ENCODE measurements around the gene LRRC28.

The LRRC28 gene

DNA sequence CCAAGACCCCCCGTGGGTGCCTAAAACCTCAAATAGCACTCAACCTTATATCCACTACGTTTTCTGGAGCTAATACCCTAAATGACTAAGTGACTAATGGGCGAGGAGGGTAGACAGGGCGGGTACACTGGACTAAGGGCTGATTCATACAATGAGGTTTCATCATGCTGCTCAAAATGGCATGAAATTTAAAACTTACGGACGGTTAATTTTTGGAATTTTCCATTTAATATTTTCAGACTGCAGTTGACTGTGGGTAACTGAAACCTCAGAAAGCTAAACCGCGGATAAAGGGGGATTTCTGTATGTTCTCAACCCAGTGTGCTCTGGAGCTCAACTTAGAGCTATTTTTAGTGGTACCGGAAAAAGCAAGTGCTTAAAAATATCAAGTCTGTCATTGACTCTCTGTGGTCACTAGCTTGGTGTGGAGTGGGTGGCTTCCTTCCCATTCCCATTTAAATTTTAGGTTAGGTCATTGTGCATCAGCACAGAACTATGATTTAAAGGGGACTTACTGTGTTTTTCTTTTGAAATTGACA is 72.9 kb downstream of the LRRC28 start:
- H3K27me3 ChIP-seq (ENCODE audit: low read depth, low read length), result no peaks in the 10 kb centered on the region
- no peak overlapping the region for H3K4me3 ChIP-seq (ENCODE audit: low read length)
- no peak overlapping the region for H3K4me2 ChIP-seq (ENCODE audit: low read length)
- no peaks in the 10 kb centered on the region for H3K36me3 ChIP-seq (replicated peaks; ENCODE audit: low read depth, low read length)
- TF ChIP-seq, protein P1, sequence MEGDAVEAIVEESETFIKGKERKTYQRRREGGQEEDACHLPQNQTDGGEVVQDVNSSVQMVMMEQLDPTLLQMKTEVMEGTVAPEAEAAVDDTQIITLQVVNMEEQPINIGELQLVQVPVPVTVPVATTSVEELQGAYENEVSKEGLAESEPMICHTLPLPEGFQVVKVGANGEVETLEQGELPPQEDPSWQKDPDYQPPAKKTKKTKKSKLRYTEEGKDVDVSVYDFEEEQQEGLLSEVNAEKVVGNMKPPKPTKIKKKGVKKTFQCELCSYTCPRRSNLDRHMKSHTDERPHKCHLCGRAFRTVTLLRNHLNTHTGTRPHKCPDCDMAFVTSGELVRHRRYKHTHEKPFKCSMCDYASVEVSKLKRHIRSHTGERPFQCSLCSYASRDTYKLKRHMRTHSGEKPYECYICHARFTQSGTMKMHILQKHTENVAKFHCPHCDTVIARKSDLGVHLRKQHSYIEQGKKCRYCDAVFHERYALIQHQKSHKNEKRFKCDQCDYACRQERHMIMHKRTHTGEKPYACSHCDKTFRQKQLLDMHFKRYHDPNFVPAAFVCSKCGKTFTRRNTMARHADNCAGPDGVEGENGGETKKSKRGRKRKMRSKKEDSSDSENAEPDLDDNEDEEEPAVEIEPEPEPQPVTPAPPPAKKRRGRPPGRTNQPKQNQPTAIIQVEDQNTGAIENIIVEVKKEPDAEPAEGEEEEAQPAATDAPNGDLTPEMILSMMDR (IDR thresholded peaks at IDR 0.05; ENCODE audit: low read depth, low read length), result no peak
- no peak for TF ChIP-seq EZH2phosphoT487 (IDR thresholded peaks at IDR 0.05; ENCODE audit: low read depth)
- no peaks in the 10 kb centered on the region for H3K9me3 ChIP-seq (ENCODE audit: insufficient read depth, low read length)
- no peak overlapping the region for H3K27ac ChIP-seq (ENCODE audit: low read length)
- no peaks in the 10 kb centered on the region for H4K20me1 ChIP-seq (ENCODE audit: insufficient read depth, low read length)
- H3K9ac ChIP-seq (ENCODE audit: low read length), result no peak overlapping the region
- no peaks in the 10 kb centered on the region for H3K4me1 ChIP-seq (ENCODE audit: low read length)
- no peak overlapping the region for H2AFZ ChIP-seq (ENCODE audit: low read depth, low read length)
- H3K79me2 ChIP-seq (ENCODE audit: low read length), result no peaks in the 10 kb centered on the region

DNA sequence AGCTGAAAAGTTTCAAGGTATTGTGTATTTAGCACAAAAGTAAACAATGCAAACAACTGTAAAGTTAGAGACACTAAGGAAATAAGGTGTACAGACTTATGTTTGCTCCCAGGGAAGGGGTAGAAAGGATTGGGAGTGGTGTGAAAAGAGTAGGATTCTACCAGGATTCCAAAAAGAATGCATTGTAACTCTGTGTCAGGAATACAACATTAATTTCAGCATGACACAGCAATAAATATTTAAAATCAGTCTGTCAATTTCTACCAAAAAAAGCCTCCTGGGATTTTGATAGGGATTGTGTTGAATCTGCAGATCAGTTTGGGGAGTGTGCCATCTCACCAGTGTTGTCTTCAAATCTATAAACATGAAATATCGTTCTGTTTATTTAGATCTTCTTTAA is 73.4 kb downstream of the LRRC28 start:
- Histone ChIP-seq H3K27ac (ENCODE audit: low read length) (no peak overlapping the region), H3K9ac (ENCODE audit: low read length) (no peak overlapping the region), H3K27me3 (ENCODE audit: low read depth, low read length) (no peaks in the 10 kb centered on the region), H3K4me2 (ENCODE audit: low read length) (no peak overlapping the region), H2AFZ (ENCODE audit: low read depth, low read length) (no peak overlapping the region), H3K4me1 (ENCODE audit: low read length) (no peaks in the 10 kb centered on the region), H3K36me3 (replicated peaks; ENCODE audit: low read depth, low read length) (no peaks in the 10 kb centered on the region), H4K20me1 (ENCODE audit: insufficient read depth, low read length) (no peaks in the 10 kb centered on the region), H3K79me2 (ENCODE audit: low read length) (no peaks in the 10 kb centered on the region), H3K4me3 (ENCODE audit: low read length) (no peak overlapping the region), H3K9me3 (ENCODE audit: insufficient read depth, low read length) (no peaks in the 10 kb centered on the region)
- TF ChIP-seq, protein P1 (IDR thresholded peaks at IDR 0.05; ENCODE audit: low read depth, low read length), result no peak
- TF ChIP-seq EZH2phosphoT487 (IDR thresholded peaks at IDR 0.05; ENCODE audit: low read depth), result no peak

DNA sequence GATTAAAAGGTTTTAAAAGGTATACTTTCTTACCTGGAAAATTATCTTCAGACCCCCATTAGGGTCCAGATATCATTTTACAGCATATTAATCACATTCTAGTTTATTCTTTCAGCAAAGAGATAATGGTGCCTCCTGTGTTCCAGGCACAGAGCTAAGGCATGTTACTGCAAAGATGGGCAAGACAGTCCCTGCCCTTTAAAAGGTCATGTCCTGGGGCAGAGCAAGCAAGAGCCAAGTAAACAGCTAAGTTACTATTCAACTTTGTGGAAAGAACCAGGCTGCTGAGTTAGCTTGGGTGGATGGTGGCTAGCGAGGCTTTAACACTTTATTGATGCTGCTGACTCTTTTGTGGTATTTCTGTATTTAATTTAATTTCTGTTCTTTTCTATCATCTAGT is 75.0 kb downstream of the LRRC28 start:
- Histone ChIP-seq H3K4me3 (ENCODE audit: low read length) (no peak overlapping the region), H3K9me3 (ENCODE audit: insufficient read depth, low read length) (no peaks in the 10 kb centered on the region), H3K36me3 (replicated peaks; ENCODE audit: low read depth, low read length) (no peaks in the 10 kb centered on the region), H3K27me3 (ENCODE audit: low read depth, low read length) (no peaks in the 10 kb centered on the region), H4K20me1 (ENCODE audit: insufficient read depth, low read length) (no peaks in the 10 kb centered on the region), H3K9ac (ENCODE audit: low read length) (no peak overlapping the region), H3K4me1 (ENCODE audit: low read length) (no peaks in the 10 kb centered on the region), H3K4me2 (ENCODE audit: low read length) (no peak overlapping the region), H2AFZ (ENCODE audit: low read depth, low read length) (no peak overlapping the region), H3K27ac (ENCODE audit: low read length) (no peak overlapping the region), H3K79me2 (ENCODE audit: low read length) (no peaks in the 10 kb centered on the region)
- no peak for TF ChIP-seq EZH2phosphoT487 (IDR thresholded peaks at IDR 0.05; ENCODE audit: low read depth)
- TF ChIP-seq, protein P1 (IDR thresholded peaks at IDR 0.05; ENCODE audit: low read depth, low read length), result no peak

DNA sequence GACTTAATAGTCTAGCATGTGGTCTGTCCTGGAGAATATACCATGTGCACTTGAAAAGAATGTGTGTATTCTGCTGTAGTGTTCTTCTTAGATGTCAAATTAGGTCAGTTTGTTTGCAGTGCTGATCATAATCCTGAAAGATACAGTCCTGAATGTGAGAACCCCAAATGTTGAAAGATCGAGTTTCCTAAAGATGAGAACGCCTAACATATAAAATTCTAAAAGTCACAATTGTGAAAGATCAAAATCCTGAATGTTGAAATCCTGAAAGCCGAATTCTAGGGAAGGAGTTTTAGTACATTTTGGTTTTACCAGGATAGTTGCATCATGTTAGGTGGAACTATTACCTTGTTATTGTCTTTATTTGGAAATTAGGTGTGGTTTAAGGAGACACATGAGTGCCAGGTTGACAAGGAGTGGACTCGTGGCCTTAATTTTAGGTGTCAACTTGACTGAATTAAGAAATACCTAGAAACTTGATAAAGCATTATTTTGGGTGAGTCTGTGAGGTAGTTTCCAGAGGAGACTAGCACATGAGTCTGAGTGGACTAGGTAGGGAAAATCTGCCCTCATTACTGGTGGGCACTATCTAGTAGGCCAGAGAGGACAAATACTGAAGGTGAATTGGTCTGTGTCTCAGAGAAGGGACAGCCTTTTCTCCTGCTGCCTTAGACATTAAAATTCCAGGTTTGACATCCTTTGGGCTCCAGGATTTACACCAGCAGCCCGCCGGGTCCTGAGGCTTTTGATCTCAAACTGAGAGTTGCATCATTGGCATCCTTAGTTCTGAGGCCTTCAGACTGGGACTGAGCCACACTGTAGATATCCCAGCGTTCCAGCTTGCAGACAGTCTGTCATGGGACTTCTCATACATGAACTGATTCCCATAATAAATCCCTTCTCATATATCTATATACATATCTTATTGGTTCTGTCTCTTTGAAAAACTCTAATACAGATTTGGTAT is 77.1 kb downstream of the LRRC28 start:
- TF ChIP-seq, protein P1 (IDR thresholded peaks at IDR 0.05; ENCODE audit: low read depth, low read length), result no peak
- TF ChIP-seq EZH2phosphoT487 (IDR thresholded peaks at IDR 0.05; ENCODE audit: low read depth), result no peak

More for the DNA sequence above, 77.1 kb downstream of the LRRC28 start:
- Histone ChIP-seq H3K4me1 (ENCODE audit: low read length) (no peaks in the 10 kb centered on the region), H3K27me3 (ENCODE audit: low read depth, low read length) (no peaks in the 10 kb centered on the region), H3K4me2 (ENCODE audit: low read length) (no peak overlapping the region), H4K20me1 (ENCODE audit: insufficient read depth, low read length) (no peaks in the 10 kb centered on the region), H3K27ac (ENCODE audit: low read length) (no peak overlapping the region), H3K9me3 (ENCODE audit: insufficient read depth, low read length) (no peaks in the 10 kb centered on the region), H3K36me3 (replicated peaks; ENCODE audit: low read depth, low read length) (no peaks in the 10 kb centered on the region), H2AFZ (ENCODE audit: low read depth, low read length) (no peak overlapping the region), H3K4me3 (ENCODE audit: low read length) (no peak overlapping the region), H3K9ac (ENCODE audit: low read length) (no peak overlapping the region), H3K79me2 (ENCODE audit: low read length) (no peaks in the 10 kb centered on the region)

All from OCI-LY3 (cell line).